Left kidney (tissue), 2 donors: Measurements from ENCODE around the gene IL17B. TPM values are rescaled to one million over a fixed set of nuclear protein-coding genes. Genes with fewer than 3 reads are reported as not detected.

Source experiments
- DNase-seq: peaks from one replicate; pipeline ENCODE4 v3.0.0-alpha.2; 2013
- polyA plus RNA-seq: library from polyadenylated mRNA; unstranded; fragments of 120-200 nt; gene quantifications from one replicate; pipeline ENCODE4 v1.2.1, GENCODE V29; 2013; ENCODE audit not compliant: insufficient read length

Gene IL17B
- polyA plus RNA-seq, 1 donor: 1.4 TPM

DNA sequence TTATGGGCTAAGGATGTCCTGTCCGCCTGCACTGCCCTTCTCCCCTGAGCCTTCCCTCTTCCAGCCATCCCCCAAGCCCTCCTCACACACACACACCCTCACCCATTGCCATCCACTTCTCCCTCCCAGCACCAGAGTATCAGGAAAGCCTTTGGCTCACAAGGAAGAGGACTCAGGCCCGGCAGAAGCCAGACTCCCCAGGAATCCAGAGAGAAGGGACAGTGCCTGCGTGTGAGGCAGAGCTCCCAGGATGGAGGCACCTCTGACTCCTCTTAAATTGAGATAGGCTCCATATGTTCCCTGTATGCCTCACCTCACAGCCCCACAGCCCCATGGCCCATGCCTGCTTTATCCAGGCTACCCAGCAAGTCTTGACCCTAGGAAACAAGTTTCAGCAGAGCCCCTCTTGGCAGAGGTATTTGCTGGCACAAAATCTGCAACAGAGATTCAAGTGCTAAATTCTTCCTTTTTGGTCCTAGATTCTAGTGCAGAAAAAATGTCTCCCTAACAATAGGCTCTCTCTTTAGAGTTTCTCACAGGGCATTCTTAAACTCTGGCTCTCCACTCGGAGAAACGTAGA is 761 bp downstream of the IL17B start:
- DNase-seq: no peak

DNA sequence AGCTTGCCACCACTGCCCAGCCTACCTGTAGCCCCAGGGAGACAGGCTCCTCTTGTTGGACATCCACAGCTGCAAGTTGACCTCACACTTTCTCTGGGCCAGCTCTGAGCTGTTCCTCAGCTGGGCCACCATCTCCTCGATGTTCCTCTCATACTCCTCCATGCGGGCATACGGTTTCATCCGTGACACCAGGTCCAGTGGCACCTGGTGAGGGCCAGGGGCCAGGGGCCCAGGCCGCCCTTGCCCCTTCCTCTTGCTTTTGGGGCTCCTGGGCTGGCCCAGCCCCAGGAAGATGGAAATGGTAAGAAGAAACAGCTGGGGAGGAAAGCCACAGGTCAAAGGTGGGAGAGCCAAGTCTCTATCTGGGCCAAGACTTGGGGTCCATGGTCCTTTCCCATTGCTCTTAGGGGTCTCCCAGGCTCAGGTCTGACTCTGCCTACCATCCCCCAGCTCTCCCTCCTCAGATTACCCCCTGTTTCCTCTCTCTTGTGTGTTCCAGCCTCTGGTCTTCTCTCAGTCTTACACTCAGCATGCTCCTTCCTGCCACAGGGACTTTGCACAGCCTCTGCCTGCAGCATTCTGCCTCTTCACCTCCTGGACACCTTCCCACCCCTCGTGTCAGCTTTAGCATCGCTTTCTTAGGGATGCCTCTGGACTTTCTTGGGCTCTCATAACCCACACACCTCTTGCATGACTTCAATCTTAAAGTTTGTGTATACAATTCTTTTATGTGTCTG is 2.2 kb downstream of the IL17B start:
- no peak for DNase-seq

DNA sequence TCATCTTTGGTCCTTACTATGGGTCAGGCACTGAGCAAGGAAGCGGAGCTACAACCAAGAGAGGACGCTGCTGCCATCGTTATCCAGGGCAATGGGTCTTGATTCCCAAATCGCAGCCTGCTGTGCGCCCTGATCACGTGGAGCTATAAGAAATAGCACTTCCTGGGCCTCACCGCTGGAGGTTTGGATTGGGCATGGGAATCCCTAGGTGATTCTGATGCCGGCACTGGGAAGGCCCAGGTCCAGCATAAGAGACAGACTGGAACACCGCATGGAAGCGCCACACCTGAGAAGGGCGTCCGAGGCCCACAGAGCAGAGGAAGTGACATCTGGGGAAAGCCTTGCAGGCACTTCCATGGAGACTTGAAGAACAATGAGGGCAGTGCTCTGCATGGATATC is 3.0 kb downstream of the IL17B start:
- DNase-seq: no peak

DNA sequence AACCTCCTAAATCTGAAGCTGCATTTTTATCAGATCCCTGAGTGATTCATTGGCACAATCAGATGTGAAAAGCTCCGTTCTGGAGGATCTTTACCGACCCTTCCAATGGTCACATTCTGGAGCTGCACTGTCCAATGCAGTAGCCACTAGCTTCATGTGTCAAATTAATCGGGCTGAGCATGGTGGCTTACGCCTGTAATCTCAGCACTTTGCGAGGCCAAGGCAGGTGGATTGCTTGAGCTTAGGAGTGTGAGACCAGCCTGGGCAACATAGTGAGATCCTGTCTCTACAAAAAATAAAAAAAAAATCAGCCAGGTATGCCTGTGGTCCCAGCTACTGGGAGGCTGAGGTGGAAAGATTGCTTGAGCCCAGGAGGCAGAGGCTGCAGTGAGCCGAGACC is 3.7 kb downstream of the IL17B start:
- DNase-seq: no peak

DNA sequence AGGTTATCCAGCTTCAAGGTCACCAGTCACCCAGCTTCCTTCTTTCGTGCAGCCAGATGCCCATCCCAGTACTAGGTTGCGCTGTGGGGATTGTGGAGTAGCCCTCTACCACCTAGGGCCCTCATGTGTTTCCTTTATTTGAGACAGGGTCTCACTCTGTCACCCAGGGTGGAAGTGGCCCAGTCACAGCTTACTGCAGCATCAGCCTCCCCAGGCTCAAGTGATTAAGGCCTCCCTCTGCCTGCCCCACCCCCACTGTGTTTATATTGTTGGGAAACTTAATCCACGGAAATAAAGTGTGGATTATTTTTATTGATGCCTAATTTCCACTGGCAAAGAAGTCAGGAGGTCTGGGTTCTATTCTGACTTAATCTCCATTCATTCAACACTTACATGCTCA is 4.3 kb downstream of the IL17B start:
- DNase-seq: no peak

DNA sequence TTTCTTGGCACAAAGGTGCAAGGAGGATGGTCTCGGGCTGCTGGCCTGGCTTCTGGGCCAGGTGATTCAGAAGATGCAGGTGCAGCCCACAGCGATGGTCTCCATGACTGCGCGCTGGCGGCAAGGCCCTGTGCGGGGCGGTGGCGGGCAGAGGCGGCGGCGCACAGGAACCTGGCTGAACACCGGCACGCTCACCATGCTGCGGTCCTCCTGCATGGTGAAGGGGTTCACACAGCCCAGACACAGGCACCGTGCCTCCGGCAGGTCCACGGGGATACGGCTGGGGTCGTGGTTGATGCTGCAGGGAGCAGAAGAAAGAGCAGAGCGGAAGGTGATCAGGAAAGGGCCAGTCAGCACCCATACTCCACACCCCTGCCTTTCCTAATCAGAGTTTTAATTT is 4.8 kb downstream of the IL17B start:
- no peak for DNase-seq

DNA sequence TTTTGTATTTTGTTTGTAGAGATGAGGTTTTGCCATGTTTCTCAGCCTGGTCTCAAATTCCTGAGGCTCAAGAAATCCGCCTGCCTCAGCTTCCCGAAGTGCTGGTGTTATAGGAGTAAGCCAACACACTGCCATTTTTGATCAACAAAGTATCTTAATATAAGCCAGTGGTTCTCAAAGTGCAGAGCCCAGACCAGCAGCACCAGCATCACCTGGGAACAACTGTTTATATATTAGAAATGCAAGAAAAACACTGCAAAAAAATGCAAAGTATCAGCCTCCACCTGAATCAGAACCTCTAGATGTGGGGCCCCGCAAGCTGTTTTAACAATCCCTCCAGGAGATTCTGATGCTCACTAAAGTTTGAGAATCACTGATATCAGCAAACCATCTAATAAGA is 6.2 kb downstream of the IL17B start:
- DNase-seq: no peak

DNA sequence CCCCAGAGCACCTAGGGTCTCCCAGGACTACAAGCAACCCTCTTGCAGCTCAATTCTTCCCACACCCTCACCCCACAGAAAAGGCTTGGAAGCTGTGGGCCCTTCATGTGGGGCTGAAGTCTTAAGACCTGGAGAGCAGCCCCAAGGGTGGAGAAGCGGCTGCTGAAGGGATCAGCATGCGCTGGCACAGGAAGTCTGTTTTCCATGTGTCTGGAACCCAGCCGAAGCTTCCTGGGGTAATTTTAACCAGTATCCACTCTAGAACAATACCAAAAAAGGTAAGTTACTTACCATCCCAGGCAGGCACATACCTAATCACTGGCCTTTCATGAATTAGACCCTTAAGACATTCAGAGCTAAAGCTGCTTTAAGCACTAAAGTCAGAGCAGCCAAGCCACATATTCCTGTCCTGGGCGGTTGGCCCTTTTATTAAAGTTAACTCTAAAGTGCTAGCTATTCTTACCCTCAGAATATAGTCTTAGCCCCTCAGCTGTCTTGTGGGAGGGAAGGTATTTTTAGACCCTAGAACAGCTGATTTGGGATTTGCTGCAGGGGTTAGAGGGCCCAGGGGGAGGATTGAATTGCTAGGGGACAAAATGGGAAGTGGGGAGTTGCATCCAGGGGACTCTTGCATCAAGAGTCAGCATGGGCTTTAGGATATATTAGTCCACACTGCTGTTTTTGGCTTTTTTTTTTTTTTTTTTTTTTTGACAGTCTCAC is 6.9 kb downstream of the IL17B start:
- no peak for DNase-seq

DNA sequence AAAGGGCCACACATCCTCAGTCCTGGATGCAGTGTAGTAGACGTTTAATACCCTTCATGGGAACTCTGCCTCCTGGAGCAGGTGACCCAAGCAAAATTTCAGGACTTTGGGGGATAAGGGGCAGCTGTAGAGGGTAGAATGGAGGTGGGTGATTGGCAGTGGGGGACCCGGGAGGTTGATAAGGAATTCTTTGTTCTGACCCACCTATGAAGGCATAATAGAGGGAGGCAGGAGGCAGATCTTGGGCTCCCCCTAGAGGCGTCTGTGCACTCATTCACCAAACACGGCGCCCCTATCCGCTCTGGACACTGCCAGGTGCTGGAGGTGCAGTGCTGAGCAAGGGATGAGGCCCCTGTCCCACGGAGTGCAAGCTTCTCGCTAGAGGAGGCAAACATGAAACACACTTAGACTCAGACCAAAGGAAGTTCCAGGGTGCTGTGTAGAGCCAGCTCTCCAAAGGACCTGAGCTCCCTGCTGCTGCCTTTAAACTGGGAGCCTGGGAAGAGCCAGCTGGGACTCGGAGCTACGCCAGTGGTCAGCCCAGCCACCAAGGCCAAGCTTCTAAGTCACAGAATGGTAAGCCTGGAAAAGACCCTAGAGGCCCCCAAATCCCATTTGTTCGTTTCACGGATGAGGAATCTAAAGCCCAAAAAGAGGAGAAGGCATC is 7.7 kb downstream of the IL17B start:
- peak; percentile 62 for DNase-seq

DNA sequence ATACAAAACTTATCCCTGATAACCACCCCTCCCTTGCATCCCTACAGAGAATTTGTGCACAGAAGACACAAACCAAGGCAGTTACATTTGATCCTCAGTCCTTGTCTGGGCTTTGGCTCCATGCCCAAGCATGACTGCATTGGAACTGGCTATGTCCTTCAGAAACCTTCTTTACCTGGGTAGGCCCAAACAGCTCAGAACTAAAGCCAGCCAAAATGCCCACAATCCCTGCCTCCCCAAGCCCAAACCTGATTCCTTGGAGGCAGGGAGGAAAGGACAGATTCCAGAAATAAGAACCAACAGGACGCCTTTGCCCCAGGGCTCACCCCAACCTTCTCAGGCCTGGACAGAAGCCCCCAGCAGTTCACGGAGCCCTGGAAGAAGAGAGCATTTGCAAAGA is 8.2 kb downstream of the IL17B start:
- DNase-seq: no peak

DNA sequence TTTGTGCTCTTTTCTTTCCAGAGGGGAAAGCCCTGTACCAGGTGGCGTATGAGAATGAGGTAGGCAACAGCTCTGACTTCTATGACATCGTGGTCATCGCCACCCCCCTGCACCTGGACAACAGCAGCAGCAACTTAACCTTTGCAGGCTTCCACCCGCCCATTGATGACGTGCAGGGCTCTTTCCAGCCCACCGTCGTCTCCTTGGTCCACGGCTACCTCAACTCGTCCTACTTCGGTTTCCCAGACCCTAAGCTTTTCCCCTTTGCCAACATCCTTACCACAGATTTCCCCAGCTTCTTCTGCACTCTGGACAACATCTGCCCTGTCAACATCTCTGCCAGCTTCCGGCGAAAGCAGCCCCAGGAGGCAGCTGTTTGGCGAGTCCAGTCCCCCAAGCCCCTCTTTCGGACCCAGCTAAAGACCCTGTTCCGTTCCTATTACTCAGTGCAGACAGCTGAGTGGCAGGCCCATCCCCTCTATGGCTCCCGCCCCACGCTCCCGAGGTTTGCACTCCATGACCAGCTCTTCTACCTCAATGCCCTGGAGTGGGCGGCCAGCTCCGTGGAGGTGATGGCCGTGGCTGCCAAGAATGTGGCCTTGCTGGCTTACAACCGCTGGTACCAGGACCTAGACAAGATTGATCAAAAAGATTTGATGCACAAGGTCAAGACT is 11.0 kb downstream of the IL17B start:
- no peak for DNase-seq

DNA sequence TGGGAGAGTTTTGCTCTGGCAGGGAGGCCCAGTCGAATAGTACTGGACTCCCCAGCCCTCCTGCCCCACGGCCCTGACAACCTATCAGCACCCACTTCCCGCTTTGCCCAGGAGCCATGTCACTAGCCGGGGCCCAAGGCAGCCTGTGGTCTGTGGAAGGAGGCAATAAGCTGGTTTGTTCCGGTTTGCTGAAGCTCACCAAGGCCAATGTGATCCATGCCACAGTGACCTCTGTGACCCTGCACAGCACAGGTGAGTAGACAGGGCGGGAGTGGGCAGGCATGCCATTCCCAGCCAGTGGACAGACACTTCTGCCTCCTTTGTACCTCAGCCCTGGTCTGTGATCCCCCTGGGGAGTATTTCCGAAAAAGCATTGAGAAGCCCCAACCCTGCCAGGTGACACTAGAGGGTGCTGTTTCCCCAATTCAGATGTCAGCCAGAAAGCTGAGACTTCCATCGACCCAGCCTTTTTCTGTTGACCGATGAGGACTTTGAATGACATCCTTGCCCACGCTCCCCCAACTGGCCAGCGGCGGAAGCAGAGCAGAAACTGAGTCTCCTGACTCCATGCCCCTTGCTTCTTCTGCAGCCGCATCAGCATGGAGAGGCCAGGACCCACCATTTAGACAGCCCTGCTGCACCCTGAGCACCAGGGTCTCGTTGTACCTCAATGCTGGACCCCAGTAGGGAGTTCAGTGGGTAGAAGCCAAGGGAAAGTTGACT is 11.7 kb downstream of the IL17B start:
- DNase-seq: peak; percentile 71

DNA sequence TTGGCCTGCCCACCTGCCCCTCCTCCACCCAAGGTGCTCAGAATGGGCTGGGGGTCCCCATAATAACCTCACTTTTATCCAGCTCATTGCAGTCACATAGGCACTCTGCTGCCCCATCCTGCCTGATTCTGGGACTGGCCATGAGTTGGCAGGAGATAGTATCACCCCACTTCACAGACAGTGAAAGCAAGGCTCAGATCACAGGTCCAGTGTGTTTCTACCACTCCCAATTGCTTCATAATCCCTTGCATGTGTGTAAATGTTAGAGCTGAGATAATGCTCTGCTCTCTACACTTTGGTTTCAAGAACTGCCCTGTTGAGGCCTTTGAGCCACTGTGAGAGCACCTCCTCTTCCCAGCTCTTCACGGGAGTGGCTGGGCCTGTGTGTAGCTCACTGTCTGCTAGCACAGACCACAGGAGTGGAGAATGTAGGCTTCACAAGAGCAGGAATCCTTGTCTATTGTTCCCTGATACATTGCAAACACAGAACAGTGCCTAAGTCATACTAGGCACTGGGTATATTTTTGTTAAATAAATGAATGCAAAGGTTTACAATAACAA is 12.8 kb downstream of the IL17B start:
- no peak for DNase-seq

DNA sequence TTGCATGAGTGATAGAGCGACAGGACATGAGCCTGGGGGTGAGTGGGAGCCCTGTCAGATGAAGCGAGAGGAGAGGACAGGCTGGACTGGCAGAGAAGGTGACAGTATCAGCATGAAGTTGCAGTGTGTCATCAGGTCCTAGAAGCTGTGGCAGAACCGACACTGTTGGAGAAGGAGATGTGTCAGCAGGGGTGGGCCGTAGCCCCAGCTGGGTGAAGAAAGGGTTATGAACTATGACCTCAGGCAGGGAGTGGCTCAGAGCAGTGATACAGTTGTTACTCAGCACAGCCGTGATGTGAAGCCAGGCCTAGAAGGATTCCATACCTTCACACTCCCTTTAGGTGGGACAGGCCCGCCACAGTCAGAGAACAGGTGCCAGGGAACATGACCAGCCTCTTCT is 13.7 kb downstream of the IL17B start:
- DNase-seq: no peak

DNA sequence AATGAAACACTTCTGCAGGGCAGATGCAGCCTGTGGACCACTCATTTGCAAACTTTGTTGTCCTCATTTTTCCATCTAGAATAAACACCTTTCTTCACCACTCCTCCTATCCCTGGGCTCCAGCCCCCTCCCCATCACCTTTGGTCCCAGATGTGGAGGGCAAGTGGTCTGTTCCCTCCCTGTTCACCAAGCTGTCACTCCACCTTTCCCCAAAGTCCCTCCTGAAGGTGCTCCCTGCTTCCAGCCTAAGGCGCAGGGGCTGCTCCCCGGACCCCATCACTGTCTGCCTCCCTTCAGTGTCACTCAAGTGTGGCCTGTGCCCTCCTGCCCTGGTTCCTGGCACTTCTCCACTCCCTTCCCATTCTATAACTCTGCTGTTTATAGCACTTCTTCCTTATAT is 14.4 kb downstream of the IL17B start:
- DNase-seq: no peak

DNA sequence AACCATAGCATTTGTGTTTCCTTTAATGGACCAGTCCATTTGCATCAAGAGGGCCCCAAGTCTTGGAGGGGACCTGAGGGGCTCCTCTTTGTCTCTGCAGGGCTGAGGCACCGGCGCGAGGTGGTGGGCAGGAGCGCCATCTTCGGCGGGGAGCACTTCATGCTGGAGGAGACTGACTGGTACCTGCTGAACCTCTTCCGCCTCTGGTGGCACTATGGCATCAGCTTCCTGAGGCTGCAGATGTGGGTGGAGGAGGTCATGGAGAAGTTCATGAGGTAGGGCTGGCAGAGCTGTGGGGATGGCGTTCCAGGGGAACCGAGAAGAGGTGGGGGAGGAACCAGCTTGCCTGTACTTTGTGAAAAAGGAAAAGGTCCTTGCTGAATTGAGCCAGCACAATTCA is 15.2 kb downstream of the IL17B start:
- no peak for DNase-seq

DNA sequence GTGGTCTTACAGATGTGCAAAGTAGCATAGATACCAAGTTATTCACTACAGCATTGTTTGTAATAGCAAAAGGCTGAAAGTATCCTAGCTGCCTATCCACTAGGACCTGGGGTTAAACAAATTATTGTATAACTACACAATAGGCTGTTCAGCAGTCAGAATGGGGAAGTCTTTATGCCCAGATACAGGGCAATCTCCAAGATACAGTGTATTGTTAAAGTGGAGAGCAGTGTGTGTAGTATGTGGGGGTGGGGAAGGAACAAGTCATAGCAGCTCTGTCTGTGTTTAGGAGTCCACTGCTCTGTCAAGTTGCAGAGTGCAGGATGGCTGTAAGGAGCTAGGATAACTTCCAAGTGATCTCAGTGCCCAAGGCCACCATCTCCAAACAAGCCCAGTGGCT is 15.7 kb downstream of the IL17B start:
- no peak for DNase-seq

DNA sequence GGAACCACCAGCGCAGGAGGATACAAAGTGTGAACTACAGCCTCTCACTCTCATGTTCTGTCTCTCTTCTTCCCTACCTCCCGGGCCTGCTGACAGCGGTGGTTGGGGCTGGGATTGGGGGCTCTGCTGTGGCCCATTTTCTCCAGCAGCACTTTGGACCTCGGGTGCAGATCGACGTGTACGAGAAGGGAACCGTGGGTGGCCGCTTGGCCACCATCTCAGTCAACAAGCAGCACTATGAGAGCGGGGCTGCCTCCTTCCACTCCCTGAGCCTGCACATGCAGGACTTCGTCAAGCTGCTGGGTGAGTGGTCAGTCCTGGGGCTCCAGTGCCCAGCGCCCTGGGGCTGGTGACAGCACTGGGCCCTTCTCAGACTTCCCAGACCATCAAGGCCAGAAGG is 16.6 kb downstream of the IL17B start:
- no peak for DNase-seq

DNA sequence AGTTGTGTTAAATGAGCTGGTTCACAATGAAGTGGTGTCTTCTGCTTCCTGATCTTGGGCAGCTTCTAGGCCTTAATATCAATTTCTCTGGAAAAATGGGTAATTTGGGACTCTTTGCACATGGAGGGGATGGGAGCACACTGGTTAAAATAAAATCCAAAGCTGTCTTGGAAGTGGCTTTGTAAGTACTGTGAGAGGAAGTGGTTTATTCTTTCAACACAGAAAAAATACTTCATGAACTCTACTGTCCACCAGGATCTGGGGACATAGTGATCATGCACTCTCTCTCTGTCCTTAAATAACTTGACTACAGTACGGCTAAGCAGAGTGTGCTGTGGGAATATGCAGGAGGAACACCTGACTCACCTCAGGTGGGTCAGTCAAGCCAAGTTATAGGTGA is 18.8 kb downstream of the IL17B start:
- DNase-seq: no peak

DNA sequence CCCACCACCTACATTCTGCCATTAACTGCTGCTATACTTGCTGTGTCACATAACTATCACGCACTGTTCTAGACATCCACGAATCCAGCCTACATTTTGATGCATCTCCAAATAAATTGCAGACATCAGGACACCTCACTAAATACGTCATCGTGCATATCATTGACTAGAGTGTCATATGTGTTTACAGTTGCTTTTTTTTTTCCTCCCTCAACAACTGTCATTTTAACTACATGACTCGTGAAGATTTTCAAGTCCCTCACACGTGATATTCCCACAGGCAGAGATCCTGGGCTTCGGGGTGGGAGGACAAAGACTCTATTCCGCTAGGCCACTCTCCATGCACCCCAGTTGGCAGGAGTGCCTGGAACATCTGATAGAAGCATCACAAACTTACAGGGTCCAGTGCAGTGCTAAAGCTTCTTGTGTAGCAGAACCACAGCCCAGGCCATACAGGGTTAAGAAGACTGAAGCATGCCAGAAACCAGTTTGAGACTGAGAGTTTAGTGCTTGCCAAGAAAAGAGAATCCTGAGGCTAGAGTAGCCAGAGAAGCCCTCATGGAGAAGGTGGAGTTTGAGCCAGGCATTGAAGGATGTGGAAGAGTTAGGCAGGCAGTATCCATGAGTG is 20.1 kb downstream of the IL17B start:
- no peak for DNase-seq

DNA sequence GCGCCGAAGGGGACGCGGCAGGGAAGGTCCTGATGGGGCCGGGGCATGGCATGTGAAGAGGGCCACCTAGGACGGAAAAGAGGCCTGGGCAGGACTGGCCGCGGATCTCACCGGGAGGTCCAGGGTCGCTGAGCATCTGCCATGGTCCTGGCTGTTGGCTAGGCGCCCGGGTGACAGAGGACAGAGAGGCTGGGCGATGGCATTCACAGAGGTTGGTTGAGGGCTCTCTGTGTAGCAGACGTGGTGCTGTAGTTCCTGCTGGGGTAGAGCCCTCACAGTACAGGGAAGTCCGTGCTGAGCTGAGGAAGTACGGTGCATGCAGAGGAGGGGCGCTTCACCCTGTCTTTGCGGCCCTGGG is 20.8 kb downstream of the IL17B start:
- no peak for DNase-seq
